ENCODE measurements around the gene DAB2IP. TPM values are rescaled to one million over a fixed set of nuclear protein-coding genes. Genes with fewer than 3 reads are reported as not detected.

The DAB2IP gene
- total RNA-seq, 1 donor from 2014 or later: 24.3 TPM

DNA sequence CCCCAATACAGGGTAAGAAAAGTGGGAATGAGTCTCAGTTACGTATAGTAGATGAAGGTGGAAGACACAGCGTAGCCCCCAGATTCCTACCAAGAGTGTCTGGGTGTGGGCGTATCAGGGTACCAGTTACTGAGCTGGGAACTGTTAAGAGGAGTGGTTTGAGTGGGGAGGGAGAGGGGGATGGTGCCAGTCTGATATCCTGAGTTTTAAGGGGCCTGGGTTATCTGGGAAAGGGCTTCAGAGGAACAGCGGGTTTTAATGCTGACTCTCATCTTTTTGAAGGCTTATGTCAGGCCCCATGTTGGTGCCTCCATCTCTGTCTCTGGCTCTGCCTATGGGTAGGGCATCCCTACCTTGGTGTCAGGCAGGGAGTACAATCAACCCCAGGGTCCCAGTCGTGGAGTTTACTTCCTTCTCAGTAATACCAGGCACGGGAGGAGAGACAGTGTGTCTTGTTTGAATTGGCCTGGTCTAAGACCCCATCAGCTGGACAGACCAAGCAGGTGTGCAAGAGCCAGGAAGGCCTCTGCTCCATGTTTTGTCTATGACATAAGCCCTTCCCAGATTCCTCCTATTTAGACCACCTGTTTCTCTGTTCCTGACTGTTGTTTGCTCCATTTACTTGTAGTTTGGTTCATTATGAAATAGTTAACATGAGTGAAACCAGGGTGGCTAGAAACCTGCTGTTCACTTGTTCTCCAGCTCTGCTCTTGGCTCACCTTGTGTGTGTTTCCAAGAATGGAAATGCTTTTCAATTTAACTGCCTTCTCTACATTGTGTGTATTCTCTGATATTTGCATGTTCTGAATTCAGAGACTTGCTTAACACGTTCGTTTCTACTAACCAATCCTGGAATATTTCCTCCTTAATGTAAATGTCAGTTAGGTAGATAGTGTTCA, 125.6 kb downstream of the DAB2IP start:
- H3K4me2 ChIP-seq: no peak overlapping the region
- no peak overlapping the region for H3K4me3 ChIP-seq
- no peak for DNase-seq (ENCODE audit: low spot score)
- peaks cover 12% of the 10 kb centered on the region for H3K79me2 ChIP-seq (ENCODE audit: low read depth)
- TF ChIP-seq EZH2 (IDR thresholded peaks at IDR 0.05) (no peak), EZH2phosphoT487 (IDR thresholded peaks at IDR 0.05) (no peak)
- TF ChIP-seq, protein P1, sequence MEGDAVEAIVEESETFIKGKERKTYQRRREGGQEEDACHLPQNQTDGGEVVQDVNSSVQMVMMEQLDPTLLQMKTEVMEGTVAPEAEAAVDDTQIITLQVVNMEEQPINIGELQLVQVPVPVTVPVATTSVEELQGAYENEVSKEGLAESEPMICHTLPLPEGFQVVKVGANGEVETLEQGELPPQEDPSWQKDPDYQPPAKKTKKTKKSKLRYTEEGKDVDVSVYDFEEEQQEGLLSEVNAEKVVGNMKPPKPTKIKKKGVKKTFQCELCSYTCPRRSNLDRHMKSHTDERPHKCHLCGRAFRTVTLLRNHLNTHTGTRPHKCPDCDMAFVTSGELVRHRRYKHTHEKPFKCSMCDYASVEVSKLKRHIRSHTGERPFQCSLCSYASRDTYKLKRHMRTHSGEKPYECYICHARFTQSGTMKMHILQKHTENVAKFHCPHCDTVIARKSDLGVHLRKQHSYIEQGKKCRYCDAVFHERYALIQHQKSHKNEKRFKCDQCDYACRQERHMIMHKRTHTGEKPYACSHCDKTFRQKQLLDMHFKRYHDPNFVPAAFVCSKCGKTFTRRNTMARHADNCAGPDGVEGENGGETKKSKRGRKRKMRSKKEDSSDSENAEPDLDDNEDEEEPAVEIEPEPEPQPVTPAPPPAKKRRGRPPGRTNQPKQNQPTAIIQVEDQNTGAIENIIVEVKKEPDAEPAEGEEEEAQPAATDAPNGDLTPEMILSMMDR (IDR thresholded peaks at IDR 0.05): no peak
- H3K36me3 Mint-ChIP-seq: peaks cover 47% of the 10 kb centered on the region
- H3K9ac ChIP-seq: no peak overlapping the region
- peaks cover 32% of the 10 kb centered on the region for H3K4me1 ChIP-seq
- H3K27ac ChIP-seq: no peak overlapping the region
- peaks cover 24% of the 10 kb centered on the region for H3F3A ChIP-seq (ENCODE audit: low read depth)
- H2AFZ ChIP-seq (replicated peaks): no peak overlapping the region
- peaks cover 9% of the 10 kb centered on the region for H3K9me3 Mint-ChIP-seq
- H3K4me1 Mint-ChIP-seq: peaks cover 33% of the 10 kb centered on the region
- H3K27ac Mint-ChIP-seq: no peak overlapping the region
- H4K20me1 ChIP-seq (ENCODE audit: low read depth): peaks cover 22% of the 10 kb centered on the region
- H3K36me3 ChIP-seq: no peaks in the 10 kb centered on the region
- no peaks in the 10 kb centered on the region for H3K9me3 ChIP-seq (ENCODE audit: low read depth)
- H3K27me3 Mint-ChIP-seq (ENCODE audit: insufficient read depth, low read depth): peaks cover 6% of the 10 kb centered on the region
- H3K27me3 ChIP-seq: no peaks in the 10 kb centered on the region
- no peak overlapping the region for H3K4me3 Mint-ChIP-seq

DNA sequence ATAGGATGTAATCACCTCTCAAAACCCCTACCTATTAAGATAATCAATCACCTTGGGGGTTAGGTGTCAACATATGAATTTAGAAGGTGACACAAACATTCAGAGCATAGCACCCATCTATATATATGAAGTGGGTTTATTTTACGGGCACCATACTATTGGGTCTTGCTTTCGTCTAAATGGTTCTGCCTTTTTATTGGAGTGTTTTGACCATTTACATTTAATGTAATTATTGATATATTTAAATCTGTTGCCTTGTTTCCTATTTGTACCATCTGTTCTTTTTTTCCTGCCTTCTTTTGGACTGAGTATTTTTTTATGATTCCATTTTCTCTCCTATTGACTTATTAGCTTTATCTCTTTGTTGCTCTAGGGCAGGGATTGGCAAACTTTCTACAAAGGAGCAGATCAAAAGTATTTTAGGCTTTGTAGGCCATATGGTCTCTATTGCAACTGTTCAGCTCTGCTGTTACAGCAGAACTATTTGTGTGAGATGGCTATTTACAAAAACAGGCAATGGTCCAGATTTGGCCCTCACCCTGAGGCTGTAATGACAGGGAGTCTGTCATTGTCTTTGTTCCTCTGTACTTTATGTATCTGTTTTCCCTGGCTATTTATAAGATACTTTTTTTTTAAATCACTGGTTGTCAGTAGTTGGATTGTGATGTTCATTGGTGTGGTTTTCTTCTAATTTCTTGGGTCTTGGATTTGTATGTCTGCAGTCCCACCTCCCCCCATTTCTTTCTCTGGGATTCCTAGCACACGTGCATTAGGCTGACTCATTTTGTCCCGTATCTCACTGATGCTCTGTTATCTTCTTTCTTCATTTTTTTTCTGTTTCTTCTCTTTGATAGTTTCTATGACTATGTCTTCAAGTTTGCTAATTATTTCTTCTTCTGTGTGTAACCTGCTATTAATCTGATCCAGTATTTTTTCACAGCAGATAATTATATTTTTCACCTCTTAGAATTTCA, 127.1 kb downstream of the DAB2IP start:
- Histone ChIP-seq H3K9me3 (ENCODE audit: low read depth) (no peaks in the 10 kb centered on the region), H3K27ac (peak overlapping the region; percentile 94), H3K4me1 (peaks cover 41% of the 10 kb centered on the region), H3K79me2 (ENCODE audit: low read depth) (peaks cover 12% of the 10 kb centered on the region), H4K20me1 (ENCODE audit: low read depth) (peaks cover 29% of the 10 kb centered on the region), H3F3A (ENCODE audit: low read depth) (peaks cover 35% of the 10 kb centered on the region), H3K27me3 (no peaks in the 10 kb centered on the region), H3K4me2 (peak overlapping the region; percentile 70), H3K9ac (no peak overlapping the region), H3K36me3 (no peaks in the 10 kb centered on the region), H2AFZ (replicated peaks) (no peak overlapping the region), H3K4me3 (peak overlapping the region; percentile 19)
- Mint-ChIP-seq H3K27me3 (ENCODE audit: insufficient read depth, low read depth) (peaks cover 6% of the 10 kb centered on the region), H3K4me1 (peaks cover 44% of the 10 kb centered on the region), H3K36me3 (peaks cover 52% of the 10 kb centered on the region), H3K4me3 (no peak overlapping the region), H3K9me3 (peaks cover 9% of the 10 kb centered on the region), H3K27ac (no peak overlapping the region)
- TF ChIP-seq EZH2phosphoT487 (IDR thresholded peaks at IDR 0.05) (no peak), EZH2 (IDR thresholded peaks at IDR 0.05) (no peak)
- TF ChIP-seq, protein P1 (IDR thresholded peaks at IDR 0.05): no peak
- no peak for DNase-seq (ENCODE audit: low spot score)

DNA sequence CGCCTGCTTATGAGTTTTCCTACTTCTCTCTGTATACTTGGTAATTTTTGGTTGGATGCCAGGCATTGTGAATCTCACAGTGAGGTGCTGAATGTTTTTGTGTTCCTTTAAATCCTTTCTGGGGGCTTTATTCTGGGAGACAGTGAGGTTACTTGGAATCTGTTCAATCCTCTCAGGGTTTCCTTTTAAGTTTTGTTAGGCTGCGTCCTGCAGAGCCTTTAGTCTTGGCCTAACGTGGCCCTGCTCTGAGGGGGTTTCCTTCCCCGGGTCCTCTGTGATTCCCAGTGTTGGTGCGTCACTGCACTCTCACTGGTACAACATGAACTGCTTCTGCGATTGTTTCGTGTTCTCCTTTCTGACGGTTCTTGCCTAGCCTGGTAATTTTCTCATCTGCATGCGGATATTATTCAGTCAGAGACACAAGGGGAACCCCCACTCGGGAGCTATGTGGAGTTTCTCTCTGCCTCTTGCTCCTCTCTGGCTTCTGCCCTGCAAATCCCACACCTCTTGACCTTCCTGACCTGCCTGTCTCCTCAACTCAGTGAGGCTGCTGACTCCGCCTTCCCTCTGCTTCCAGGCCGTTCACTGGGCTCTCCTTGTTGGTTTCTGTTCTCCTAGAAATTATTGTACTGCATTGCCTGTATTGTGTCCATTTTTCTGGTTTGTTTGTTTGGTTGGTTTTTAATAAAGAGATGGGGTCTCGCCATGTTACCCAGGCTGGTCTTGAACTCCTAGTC, 128.1 kb downstream of the DAB2IP start:
- H3K4me3 ChIP-seq: peak overlapping the region; percentile 19
- H3K4me1 Mint-ChIP-seq: peaks cover 54% of the 10 kb centered on the region
- DNase-seq (ENCODE audit: low spot score): peak; percentile 72
- H3K4me1 ChIP-seq: peaks cover 51% of the 10 kb centered on the region
- H3K9me3 ChIP-seq (ENCODE audit: low read depth): no peaks in the 10 kb centered on the region
- H3K27ac ChIP-seq: peak overlapping the region; percentile 94
- H3K4me3 Mint-ChIP-seq: peak overlapping the region; percentile 5
- peak overlapping the region; percentile 70 for H3K4me2 ChIP-seq
- peak overlapping the region; percentile 43 for H3K27ac Mint-ChIP-seq
- H3K9me3 Mint-ChIP-seq: peaks cover 9% of the 10 kb centered on the region
- no peak for TF ChIP-seq EZH2phosphoT487 (IDR thresholded peaks at IDR 0.05)
- no peak for TF ChIP-seq EZH2 (IDR thresholded peaks at IDR 0.05)
- TF ChIP-seq, protein P1 (IDR thresholded peaks at IDR 0.05): no peak
- H4K20me1 ChIP-seq (ENCODE audit: low read depth): peaks cover 39% of the 10 kb centered on the region
- peaks cover 53% of the 10 kb centered on the region for H3K36me3 Mint-ChIP-seq
- H2AFZ ChIP-seq (replicated peaks): no peak overlapping the region
- no peaks in the 10 kb centered on the region for H3K36me3 ChIP-seq
- H3K27me3 ChIP-seq: no peaks in the 10 kb centered on the region
- peaks cover 44% of the 10 kb centered on the region for H3F3A ChIP-seq (ENCODE audit: low read depth)
- no peak overlapping the region for H3K9ac ChIP-seq
- H3K79me2 ChIP-seq (ENCODE audit: low read depth): peaks cover 12% of the 10 kb centered on the region
- peaks cover 11% of the 10 kb centered on the region for H3K27me3 Mint-ChIP-seq (ENCODE audit: insufficient read depth, low read depth)

Data from neural progenitor cell (in vitro differentiated cells).